GM10248 (cell line): ENCODE data around the gene NDUFB8.
A peak's percentile ranks its signal among the peaks of the same experiment; 100 is the strongest.

Source experiments
- CTCF ChIA-PET: fragments of 300-600 bp; sonication (Branson Sonifier 250); formaldehyde crosslinking; extraction: SDS; loops from one replicate; lab custom pipeline; 2021; ENCODE audit warnings: antibody characterized with exemption; lab: Yijun Ruan, JAX
- POLR2A ChIA-PET: fragments of 350-650 bp; sonication (Branson Sonifier 250); formaldehyde crosslinking; extraction: SDS; loops from one replicate; lab custom pipeline; 2020; ENCODE audit warnings: antibody characterized with exemption; lab: Yijun Ruan, JAX
- DNase-seq: peaks from one replicate; pipeline ENCODE4 v3.0.0; 2012; ENCODE audit errors: extremely low spot score
- TF ChIP-seq, protein P1 (sequence below): IDR thresholded peaks from 2 replicates; pipeline ENCODE4 v1.5.1; 2012; ENCODE audit warnings: mild to moderate bottlenecking, low read depth; ENCODE audit errors: extremely low read depth, missing control alignments, control extremely low read depth

Gene NDUFB8

DNA sequence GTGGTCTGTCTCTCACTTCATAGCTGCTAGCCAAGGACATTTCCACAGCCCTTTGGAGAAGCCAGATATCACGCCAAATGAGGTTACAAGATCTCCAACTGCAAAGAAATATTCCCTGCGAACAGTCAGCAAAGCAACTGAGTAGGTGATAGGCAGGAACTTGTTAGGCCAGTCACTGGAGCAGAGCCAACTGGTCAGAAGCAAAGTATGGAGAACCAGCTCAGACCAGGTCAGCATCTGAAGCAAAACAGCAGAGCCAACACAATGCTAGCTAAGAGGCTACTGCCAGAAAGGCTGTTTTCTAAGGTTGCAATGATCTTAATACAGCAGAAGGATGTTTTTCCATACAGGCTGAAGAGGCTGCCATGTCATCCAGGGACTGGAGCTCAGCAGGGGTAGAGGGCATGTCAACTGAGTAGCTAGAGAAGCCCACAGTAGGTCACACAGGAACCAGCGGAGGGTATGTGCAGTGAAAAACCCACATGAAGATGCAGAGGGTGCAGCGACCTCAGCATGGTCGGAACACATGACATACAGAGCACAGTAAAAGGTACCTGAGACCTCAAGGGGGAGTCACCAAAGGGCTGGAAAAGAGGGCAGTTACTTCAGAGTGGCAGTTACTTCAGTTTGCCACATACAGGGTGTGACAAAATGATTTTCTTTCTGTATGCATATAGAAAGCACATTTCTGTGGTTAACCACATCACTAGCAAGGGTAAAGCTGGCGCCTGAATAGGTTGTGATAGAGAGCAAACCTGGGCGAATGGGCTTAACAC lies 18.9 kb downstream of the NDUFB8 start:
- POLR2A ChIA-PET, result no interaction called here
- no peak for DNase-seq
- TF ChIP-seq, protein P1, sequence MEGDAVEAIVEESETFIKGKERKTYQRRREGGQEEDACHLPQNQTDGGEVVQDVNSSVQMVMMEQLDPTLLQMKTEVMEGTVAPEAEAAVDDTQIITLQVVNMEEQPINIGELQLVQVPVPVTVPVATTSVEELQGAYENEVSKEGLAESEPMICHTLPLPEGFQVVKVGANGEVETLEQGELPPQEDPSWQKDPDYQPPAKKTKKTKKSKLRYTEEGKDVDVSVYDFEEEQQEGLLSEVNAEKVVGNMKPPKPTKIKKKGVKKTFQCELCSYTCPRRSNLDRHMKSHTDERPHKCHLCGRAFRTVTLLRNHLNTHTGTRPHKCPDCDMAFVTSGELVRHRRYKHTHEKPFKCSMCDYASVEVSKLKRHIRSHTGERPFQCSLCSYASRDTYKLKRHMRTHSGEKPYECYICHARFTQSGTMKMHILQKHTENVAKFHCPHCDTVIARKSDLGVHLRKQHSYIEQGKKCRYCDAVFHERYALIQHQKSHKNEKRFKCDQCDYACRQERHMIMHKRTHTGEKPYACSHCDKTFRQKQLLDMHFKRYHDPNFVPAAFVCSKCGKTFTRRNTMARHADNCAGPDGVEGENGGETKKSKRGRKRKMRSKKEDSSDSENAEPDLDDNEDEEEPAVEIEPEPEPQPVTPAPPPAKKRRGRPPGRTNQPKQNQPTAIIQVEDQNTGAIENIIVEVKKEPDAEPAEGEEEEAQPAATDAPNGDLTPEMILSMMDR, result no peak
- CTCF ChIA-PET, result interaction anchor here (1.2 to 8.2 kb wide), 6 partner anchors 8 to 78 kb away, joined by 5 to 54 read pairs (median 13); partner anchors contain the start of genes HIF1AN and SEC31B

DNA sequence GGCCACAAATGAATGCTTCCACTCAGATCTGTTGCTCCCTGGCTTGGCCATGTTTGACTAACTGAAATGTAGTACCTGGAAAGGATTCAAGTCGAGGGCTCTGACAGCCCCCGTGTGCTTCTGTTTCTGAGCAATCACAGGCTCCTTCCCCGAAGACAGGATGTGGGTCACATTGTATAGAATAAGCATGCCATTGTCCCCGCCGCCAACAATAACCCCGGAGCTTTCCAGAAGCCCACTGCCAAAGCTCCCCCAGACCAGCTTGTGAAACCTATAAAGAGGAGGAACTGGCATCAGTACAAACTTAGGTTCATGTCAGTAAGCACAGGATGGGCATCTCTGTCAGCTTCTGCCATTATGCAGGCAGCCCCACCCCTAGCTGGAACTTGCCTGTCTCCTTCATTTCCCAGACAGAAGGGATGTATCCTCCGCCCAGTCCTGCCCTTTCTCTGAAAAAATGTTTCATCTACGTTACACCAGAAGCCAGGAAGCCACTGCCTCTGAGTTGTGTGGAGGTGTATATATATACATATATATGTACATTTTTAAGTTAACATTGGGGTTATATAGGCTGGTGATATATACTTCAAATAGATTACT lies 20.3 kb downstream of the NDUFB8 start:
- no peak for DNase-seq
- TF ChIP-seq, protein P1, result no peak
- ChIA-PET CTCF (interaction anchor here (0.7 to 8.2 kb wide), 16 partner anchors 9 to 664 kb away, joined by 3 to 54 read pairs (median 4); partner anchors contain the start of genes HIF1AN, NDUFB8 and SEC31B), POLR2A (no interaction called here)

DNA sequence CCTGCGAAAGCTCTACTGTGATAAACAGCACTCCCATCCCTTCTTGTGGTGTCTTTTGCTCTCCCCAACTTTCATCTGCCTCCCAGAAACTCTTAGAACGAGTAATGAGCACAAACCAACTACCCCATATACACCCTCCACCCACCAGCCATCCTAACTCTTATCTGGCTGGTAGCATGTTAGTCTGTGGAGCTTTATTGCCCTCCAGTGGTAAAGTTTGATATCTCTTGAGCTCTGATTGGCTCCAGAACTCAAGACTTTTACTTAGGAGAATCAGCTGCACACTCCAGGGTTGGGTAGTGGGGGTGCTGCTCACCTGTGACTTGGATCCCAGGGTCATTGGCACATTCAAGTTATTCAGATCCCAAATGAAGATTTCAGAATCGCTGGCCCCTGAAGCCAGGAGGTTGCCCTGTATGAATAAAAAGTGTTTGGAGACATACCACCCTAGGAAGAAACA lies 20.9 kb downstream of the NDUFB8 start:
- POLR2A ChIA-PET, result interaction anchor here (0.6 kb wide), 1 partner anchor 206 kb away, joined by 3 read pairs; no protein-coding TSS in a partner anchor

DNA sequence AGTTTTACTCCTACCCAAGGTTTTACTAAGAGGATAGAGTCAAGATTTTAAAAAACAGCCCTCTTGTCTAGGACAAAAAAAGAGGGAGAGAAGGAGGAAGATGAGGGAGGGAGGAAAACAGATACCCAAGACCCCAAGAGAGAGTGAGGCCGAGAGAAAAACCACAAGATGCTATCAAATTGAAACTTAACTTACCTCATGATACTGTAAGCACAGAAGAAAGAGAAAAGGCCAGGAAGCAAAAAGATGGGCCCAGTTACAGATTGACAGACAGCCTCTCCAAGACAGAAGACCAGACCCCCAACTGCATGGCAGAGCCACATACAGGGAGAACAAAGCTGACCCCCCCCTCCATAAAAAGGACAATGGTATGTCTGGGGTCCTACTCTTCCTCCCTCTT lies 21.4 kb downstream of the NDUFB8 start:
- POLR2A ChIA-PET, result interaction anchor here (0.6 kb wide), 1 partner anchor 206 kb away, joined by 3 read pairs; no protein-coding TSS in a partner anchor
- TF ChIP-seq, protein P1, result no peak
- no peak for DNase-seq
- CTCF ChIA-PET, result interaction anchor here (1.0 to 8.2 kb wide), 15 partner anchors 8 to 663 kb away, joined by 3 to 54 read pairs (median 6); partner anchors contain the start of genes HIF1AN, NDUFB8 and SEC31B

More for the DNA sequence above, 20.9 kb downstream of the NDUFB8 start:
- CTCF ChIA-PET, result interaction anchor here (0.7 to 8.2 kb wide), 17 partner anchors 8 to 663 kb away, joined by 3 to 54 read pairs (median 4); partner anchors contain the start of genes HIF1AN, NDUFB8 and SEC31B
- TF ChIP-seq, protein P1, result peak; percentile 34
- peak; percentile 53 for DNase-seq

DNA sequence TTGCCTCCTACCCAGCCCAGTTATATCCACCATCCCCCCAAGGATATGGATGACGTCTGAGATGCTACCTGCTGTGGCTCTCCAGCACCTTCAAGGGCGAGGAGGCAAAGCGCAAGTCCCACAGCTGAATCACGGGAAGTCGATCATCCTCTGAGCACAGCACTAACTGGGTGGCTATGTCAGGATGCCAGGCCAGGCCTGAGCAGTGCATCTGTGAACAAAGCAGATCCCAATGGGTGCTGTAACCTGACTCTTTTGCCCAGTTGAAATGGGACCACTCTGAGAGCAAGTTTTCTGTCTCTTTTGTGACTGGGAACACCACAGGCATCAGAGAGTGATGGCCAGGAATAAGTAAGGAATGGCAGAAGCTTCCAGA lies 22.3 kb downstream of the NDUFB8 start:
- no peak for DNase-seq
- ChIA-PET POLR2A (no interaction called here), CTCF (interaction anchor here (1.1 to 8.2 kb wide), 5 partner anchors 12 to 74 kb away, joined by 4 to 54 read pairs (median 8); partner anchors contain the start of gene SEC31B)
- TF ChIP-seq, protein P1, result no peak
